ENCODE data around the gene SNX27. TPM values are rescaled to one million over a fixed set of nuclear protein-coding genes. Genes with fewer than 3 reads are reported as not detected.

SNX27 gene
- polyA plus RNA-seq, 1 donor (not counting 4 experiments of a cell fraction or from before 2014, with no cell fraction given) = 15.7 TPM

GRCh38 chr1:151583796-151584195 lies 28.1 kb upstream of the SNX27 start:
- Histone ChIP-seq H2AFZ (ENCODE audit: control insufficient read depth, low read length) (no peak overlapping the region), H3K4me1 (ENCODE audit: control insufficient read depth, extremely low read depth, insufficient read depth, low read length) (peaks cover 62% of the 10 kb centered on the region), H3K27ac (ENCODE audit: control insufficient read depth, insufficient read depth, low read length) (peak overlapping the region; percentile 81)

GRCh38 chr1:151584278-151584677 lies 27.6 kb upstream of the SNX27 start:
- Histone ChIP-seq H3K4me1 (ENCODE audit: control insufficient read depth, extremely low read depth, insufficient read depth, low read length) (peaks cover 57% of the 10 kb centered on the region), H3K9me1 (ENCODE audit: control insufficient read depth, extremely low read depth, insufficient read depth, low read length) (peaks cover 5% of the 10 kb centered on the region), H3K9ac (ENCODE audit: control insufficient read depth, extremely low read depth, insufficient read depth, low read length) (peak overlapping the region; percentile 53), H3K4me3 (ENCODE audit: control insufficient read depth in 2 of 3, extremely low read depth in 1 of 3, insufficient read depth in 2 of 3, low read depth in 1 of 3, low read length in 3 of 3) (peak overlapping the region in 1 of 3 experiments; percentile 3), H4K20me1 (ENCODE audit: control insufficient read depth, extremely low read depth, insufficient read depth, low read length) (no peaks in the 10 kb centered on the region), H3K27ac (ENCODE audit: control insufficient read depth, insufficient read depth, low read length) (peak overlapping the region; percentile 81), H3K27me3 (ENCODE audit: control insufficient read depth, extremely low read depth, insufficient read depth, low read length) (no peaks in the 10 kb centered on the region), H3K79me2 (ENCODE audit: control insufficient read depth, insufficient read depth, low read length) (no peaks in the 10 kb centered on the region), H3K4me2 (ENCODE audit: control insufficient read depth, extremely low read depth, insufficient read depth, low read depth, low read length) (peak overlapping the region; percentile 79), H2AFZ (ENCODE audit: control insufficient read depth, low read length) (no peak overlapping the region), H3K36me3 (ENCODE audit: control insufficient read depth in 2 of 2, extremely low read depth in 1 of 2, insufficient read depth in 2 of 2, low read length in 2 of 2) (peaks cover 18 to 34% of the 10 kb centered on the region in 2 experiments), H3K9me3 (ENCODE audit: control insufficient read depth, low read depth, low read length) (no peaks in the 10 kb centered on the region)
- dilution Hi-C loops (cut with MboI; ENCODE audit: extremely low pct_ligation_motif_present, low sequenced_read_pairs) = no loop called here
- TF ChIP-seq EZH2 (IDR thresholded peaks at IDR 0.05; ENCODE audit: low read length) (no peak), CTCF (optimal IDR thresholded peaks at IDR 0.05 in 1 of 3, IDR thresholded peaks at IDR 0.05 in 1 of 3, conservative IDR thresholded peaks at IDR 0.05 in 1 of 3; ENCODE audit: extremely low read depth in 1 of 3, insufficient read depth in 2 of 3, low read length in 3 of 3) (no peak)
- FAIRE-seq = no peak
- DNase-seq (ENCODE audit: low read depth, low spot score) = no peak

More at GRCh38 chr1:151583796-151584195, 28.1 kb upstream of the SNX27 start:
- H3K36me3 ChIP-seq (ENCODE audit: control insufficient read depth in 2 of 2, extremely low read depth in 1 of 2, insufficient read depth in 2 of 2, low read length in 2 of 2) = peaks cover 19 to 38% of the 10 kb centered on the region in 2 experiments
- H3K4me2 ChIP-seq (ENCODE audit: control insufficient read depth, extremely low read depth, insufficient read depth, low read depth, low read length) = peak overlapping the region; percentile 79
- peak overlapping the region; percentile 18 for H3K9ac ChIP-seq (ENCODE audit: control insufficient read depth, extremely low read depth, insufficient read depth, low read length)
- DNase-seq (ENCODE audit: low read depth, low spot score) (no peak), FAIRE-seq (peak; percentile 88)
- dilution Hi-C loops (cut with MboI; ENCODE audit: extremely low pct_ligation_motif_present, low sequenced_read_pairs) = no loop called here
- H3K9me3 ChIP-seq (ENCODE audit: control insufficient read depth, low read depth, low read length) = no peaks in the 10 kb centered on the region
- H3K27me3 ChIP-seq (ENCODE audit: control insufficient read depth, extremely low read depth, insufficient read depth, low read length) = no peaks in the 10 kb centered on the region
- H3K79me2 ChIP-seq (ENCODE audit: control insufficient read depth, insufficient read depth, low read length) = no peaks in the 10 kb centered on the region
- H3K9me1 ChIP-seq (ENCODE audit: control insufficient read depth, extremely low read depth, insufficient read depth, low read length) = peaks cover 5% of the 10 kb centered on the region
- H3K4me3 ChIP-seq (ENCODE audit: control insufficient read depth in 2 of 3, extremely low read depth in 1 of 3, insufficient read depth in 2 of 3, low read depth in 1 of 3, low read length in 3 of 3) = no peak overlapping the region
- TF ChIP-seq CTCF (optimal IDR thresholded peaks at IDR 0.05 in 1 of 3, IDR thresholded peaks at IDR 0.05 in 1 of 3, conservative IDR thresholded peaks at IDR 0.05 in 1 of 3; ENCODE audit: extremely low read depth in 1 of 3, insufficient read depth in 2 of 3, low read length in 3 of 3) = no peak
- no peak for TF ChIP-seq EZH2 (IDR thresholded peaks at IDR 0.05; ENCODE audit: low read length)
- H4K20me1 ChIP-seq (ENCODE audit: control insufficient read depth, extremely low read depth, insufficient read depth, low read length) = no peaks in the 10 kb centered on the region

Data from keratinocyte (primary cell).